ENCODE data around the gene GALNT18.

Gene GALNT18

GRCh38 chr11:11665407-11665806 lies 43.6 kb upstream of the GALNT18 start:
- TF ChIP-seq, protein P1, sequence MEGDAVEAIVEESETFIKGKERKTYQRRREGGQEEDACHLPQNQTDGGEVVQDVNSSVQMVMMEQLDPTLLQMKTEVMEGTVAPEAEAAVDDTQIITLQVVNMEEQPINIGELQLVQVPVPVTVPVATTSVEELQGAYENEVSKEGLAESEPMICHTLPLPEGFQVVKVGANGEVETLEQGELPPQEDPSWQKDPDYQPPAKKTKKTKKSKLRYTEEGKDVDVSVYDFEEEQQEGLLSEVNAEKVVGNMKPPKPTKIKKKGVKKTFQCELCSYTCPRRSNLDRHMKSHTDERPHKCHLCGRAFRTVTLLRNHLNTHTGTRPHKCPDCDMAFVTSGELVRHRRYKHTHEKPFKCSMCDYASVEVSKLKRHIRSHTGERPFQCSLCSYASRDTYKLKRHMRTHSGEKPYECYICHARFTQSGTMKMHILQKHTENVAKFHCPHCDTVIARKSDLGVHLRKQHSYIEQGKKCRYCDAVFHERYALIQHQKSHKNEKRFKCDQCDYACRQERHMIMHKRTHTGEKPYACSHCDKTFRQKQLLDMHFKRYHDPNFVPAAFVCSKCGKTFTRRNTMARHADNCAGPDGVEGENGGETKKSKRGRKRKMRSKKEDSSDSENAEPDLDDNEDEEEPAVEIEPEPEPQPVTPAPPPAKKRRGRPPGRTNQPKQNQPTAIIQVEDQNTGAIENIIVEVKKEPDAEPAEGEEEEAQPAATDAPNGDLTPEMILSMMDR (IDR thresholded peaks at IDR 0.05; ENCODE audit: insufficient read depth, low read depth, low read length, missing control alignments): no peak
- H3K4me3 ChIP-seq (ENCODE audit: low read length): no peak overlapping the region
- DNase-seq (ENCODE audit: low read depth): no peak

- TF ChIP-seq, protein P1 (IDR thresholded peaks at IDR 0.05; ENCODE audit: insufficient read depth, low read depth, low read length, missing control alignments): no peak
- DNase-seq (ENCODE audit: low read depth): no peak
- no peak overlapping the region for H3K4me3 ChIP-seq (ENCODE audit: low read length)
These were observed 42.1 kb upstream of the GALNT18 start for GRCh38 chr11:11663907-11664306.

- TF ChIP-seq, protein P1 (IDR thresholded peaks at IDR 0.05; ENCODE audit: insufficient read depth, low read depth, low read length, missing control alignments): no peak
- H3K4me3 ChIP-seq (ENCODE audit: low read length): no peak overlapping the region
- DNase-seq (ENCODE audit: low read depth): no peak
These were observed 40.8 kb upstream of the GALNT18 start for GRCh38 chr11:11662578-11662977.

DNA sequence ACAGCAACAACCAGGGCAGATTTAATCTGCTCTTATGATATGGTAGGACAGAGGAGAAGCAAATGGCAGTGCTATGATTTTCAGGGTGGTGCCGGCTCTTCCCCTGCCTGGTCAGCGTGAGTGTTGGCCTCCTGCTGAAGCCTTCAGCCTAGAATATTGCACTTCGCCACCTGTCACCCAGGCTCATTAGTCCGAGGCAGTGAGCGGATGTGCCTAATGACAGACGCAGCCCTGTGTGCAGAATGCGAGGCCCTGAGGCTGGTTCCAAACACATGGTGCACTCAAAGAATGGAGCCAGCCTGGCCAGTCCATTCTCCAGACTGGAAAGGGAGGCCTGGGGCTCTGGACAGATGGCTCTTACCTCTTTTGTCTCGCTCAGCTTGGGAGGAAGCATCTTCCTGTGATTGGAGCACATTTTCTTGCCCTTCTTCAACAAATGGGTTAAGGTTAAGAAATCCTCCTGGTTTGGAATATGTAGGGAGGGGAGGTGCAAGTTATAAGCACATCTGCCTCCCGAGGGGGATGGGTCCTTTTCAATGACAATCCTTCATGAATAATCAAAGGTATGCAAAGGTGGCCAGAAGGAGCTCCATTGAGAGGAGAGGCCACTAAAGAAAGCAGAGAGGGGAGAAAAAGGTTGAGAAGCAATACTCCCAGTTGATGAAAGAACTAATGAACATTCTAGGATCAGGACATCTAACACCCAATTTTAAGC lies 39.7 kb upstream of the GALNT18 start:
- DNase-seq (ENCODE audit: low read depth): no peak
- H3K4me3 ChIP-seq (ENCODE audit: low read length): no peak overlapping the region
- TF ChIP-seq, protein P1 (IDR thresholded peaks at IDR 0.05; ENCODE audit: insufficient read depth, low read depth, low read length, missing control alignments): no peak

DNA sequence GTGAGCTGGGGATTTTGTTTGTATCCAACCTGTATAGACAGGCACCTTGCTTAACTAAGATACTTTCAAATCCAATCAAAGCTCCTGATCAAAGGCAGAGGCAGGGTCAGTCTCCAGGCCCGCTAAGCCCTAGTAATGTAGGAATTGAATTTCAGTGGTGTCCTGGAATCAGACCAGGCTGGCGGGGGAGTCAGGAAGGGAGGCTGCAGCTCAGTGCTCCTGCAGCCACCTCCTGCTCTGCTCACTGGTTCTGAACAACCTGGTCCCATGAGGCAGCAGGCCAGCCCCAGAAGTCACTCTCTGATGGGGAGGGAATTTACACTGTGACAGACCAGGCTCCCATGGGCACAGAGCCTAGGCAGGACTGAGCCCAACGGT lies 38.5 kb upstream of the GALNT18 start:
- no peak overlapping the region for H3K4me3 ChIP-seq (ENCODE audit: low read length)
- TF ChIP-seq, protein P1 (IDR thresholded peaks at IDR 0.05; ENCODE audit: insufficient read depth, low read depth, low read length, missing control alignments): no peak
- no peak for DNase-seq (ENCODE audit: low read depth)

DNA sequence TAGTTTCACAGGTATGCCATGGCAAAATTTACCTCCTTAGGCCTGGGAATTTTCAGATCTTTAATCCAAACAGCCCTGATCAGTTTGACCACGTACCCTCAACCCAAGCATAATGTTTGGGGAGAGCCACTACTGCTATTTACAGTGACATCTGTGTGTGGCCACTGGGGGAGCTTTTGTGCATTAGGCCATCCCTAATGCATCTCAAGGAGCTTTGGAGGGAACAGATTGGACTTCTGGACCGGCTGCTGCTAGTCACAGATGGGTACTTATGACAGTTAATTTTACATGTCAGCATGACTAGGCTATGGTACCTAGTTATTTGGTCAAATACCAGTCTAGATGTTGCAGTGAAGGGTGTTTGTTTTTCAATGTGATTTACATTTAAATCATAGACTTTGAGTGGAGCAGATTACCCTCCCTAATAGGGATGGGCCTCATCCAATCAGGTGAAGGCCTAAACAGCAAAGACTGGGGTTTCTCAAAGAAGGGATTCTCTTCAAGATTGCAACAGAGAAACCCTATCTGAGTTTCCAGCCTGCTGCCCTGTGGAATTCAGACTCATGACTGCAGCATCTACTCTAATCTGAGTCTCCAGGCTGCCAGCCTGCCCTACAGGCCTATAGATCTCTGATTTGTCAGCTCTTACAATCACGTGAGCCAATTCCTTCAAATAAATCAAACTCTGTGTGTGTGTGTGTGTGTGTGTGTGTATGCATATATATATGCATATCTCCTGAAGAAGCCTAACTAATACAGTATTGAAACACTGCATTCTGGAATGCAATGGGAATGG lies 38.0 kb upstream of the GALNT18 start:
- H3K4me3 ChIP-seq (ENCODE audit: low read length): no peak overlapping the region
- TF ChIP-seq, protein P1 (IDR thresholded peaks at IDR 0.05; ENCODE audit: insufficient read depth, low read depth, low read length, missing control alignments): peak; percentile 17
- DNase-seq (ENCODE audit: low read depth): no peak

All from epithelial cell of esophagus (primary cell).